GM19193 (cell line): ENCODE measurements around the gene ZNF524.

Source experiments
- POLR2A ChIP-seq: IDR thresholded peaks from 4 replicates; pipeline ENCODE4 v1.6.1; 2011; ENCODE audit not compliant: insufficient read depth, insufficient read length; ENCODE audit errors: extremely low read depth

ZNF524 gene

DNA sequence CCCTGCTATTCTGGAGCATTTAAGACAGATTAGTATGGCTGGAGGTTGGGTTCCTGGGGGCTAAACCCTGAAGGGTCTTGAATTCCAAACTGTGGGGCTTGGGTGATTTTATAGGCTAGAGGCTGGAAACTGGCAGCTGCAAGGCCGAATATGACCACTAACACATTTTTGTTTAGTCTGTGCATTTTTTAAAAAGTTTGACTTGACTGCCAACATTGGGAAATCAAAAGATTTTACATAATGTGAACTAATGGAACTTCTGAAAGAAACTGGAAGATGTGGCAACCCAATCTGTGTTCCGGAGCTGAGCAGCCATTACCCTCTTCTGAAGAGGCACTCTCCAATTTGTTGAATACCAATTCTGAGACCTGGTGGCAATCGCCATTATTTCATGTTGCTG is 19.2 kb downstream of the ZNF524 start:
- TF ChIP-seq POLR2A, result no peak

DNA sequence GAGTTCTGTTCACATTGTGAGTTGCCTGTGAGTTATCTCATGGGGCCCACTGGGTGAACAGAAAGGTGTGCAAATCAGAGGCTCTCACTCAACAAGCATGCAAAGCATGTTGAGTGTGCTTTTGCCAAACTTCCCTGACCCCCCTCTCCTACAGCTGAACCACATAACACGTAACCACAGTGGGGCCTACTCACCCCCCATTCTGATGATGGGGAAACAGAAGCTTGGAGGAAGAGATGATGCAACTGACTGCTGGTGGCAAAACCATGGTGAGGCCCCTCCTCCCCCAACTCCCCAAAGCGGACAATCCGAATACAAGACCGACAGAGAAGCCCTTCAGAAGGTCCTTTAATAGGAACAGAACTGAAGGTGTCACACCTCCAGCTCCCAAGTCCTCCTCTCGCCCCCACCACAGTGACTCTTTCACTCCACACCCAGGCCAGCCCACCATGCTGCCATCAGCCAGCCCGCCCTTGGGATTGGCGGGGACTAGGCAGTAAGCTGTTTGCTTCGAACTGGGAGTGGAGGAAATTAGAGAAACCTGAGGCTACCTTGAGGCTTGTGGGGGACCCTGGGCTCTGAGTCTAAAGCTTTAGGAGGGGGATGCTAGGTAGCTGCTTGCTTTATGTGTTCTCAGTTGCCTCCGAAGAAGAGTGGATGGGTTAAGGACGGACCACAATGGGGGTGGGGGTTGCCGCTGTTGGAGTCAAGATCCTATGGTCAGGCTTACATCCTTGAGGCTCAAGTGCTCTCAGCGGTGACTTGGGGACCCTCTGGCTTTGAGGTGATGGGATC is 20.5 kb downstream of the ZNF524 start:
- no peak for TF ChIP-seq POLR2A

DNA sequence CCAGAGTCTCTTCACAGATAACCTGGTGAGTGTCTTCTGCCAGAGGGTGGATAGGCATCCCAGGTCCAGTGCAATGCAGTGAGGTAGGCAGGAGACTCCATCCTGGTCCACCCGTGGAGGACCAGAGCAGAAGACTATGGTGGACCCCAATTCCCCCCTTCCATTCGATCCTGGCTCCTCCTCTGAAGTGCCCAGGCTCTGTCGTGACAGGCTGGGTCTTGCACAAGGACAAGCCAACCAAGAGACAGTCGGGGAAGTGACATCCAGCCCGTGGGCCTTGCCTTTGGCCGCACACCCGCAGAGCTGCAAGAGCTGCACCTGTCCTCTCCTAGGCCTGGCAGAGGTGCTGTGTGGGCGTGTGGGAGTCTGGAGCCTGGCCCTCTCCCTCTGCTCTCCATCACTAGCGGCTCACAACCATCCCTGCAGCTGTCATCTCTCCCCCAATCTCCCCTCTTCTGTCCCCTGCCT is 21.2 kb downstream of the ZNF524 start:
- no peak for TF ChIP-seq POLR2A

DNA sequence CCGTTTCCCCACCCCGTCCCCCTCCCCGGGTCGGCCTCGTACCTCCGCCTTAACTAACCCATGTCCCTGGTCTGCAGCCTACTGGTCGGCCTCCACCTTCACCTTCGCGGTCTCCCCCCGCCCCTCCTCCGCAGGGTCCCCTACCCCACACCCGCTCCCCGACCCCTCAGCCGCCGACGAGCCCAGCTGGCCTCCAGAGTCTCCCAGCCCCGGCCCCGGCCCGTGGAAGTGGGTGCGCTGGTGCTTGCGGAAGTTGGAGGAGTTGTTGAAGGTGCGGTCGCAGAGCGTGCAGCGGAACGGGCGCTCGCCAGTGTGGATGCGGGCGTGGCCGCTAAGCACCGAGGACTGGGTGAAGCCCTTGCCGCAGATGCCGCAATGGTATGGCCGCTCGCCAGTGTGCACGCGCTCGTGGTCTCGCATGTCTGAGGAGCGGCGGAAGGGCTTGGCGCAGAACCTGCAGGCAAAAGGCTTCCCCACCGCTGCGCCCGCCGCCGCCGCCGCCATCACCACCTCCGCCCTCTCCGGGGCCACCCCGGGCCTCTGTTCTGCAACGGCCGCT is 21.7 kb downstream of the ZNF524 start:
- peak; percentile 6 for TF ChIP-seq POLR2A

DNA sequence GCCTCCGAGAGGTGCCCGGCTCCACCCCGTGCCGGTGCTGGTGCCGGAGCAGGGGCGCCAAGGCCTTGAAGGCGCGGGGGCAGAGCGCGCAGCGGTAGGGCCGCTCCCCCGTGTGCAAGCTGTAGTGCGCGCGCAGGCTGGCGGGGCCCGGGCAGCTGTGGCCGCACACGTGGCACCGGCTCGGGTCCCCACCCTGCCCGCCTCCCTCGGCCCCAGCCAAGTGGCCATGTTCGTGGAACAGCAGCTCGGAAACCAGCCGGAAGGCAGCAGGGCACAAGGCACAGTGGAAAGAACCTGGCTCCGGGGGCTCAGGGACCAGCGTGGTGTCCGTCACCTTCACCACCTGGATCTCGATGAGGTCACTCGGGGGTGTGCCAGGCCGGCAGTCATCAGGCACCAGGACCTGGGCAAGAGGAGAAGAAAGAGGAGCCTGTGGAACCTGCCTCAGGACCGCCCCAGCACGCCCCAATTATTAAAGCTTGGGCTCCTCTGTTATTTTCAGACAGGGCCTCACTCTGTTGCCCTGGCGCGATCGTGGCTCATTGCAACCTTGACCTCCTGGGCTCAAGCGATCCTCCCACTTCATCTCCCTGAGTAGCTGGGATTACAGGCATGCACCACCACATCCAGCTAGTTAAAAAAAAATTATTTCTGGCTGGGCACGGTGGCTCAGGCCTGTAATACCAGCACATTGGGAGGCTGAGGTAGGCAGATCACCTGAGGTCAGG is 22.3 kb downstream of the ZNF524 start:
- no peak for TF ChIP-seq POLR2A

DNA sequence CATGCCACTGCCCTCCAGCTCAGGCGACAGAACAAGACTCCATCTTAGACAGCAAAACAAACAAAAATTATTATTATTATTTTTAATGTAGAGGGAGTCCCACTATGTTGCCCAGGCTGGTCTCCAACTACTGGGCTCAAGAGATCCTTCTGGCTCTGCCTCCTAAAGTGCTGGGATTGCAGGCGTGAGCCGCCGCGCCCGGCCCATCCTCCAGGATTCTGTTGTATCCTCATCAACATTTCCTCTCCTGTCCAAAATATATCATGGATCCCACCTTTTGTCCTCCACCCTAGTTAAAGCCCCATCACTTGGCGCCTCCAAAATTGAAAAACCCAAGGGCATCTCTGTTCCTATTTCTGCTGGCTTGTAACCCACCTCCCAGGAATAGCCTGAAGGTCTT is 23.0 kb downstream of the ZNF524 start:
- TF ChIP-seq POLR2A, result no peak

DNA sequence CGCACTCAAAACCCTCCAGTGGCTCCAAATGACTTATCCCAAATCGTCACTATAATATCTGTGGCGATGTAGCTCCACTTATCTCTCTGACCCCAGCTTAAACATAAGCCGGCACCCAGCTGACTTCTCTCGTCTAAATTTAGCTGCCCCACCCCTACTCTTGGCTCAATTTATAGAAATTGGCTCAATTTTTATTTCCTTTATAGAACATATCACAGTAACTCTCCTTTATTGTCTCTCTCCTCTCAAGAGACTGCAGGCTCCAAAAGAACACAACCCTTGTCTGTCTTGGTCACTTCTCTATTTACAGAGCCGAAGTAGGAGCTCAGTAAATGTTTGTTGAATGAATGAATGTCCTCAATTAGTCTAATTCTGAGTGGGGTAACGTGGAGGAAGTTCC is 23.5 kb downstream of the ZNF524 start:
- TF ChIP-seq POLR2A, result no peak

DNA sequence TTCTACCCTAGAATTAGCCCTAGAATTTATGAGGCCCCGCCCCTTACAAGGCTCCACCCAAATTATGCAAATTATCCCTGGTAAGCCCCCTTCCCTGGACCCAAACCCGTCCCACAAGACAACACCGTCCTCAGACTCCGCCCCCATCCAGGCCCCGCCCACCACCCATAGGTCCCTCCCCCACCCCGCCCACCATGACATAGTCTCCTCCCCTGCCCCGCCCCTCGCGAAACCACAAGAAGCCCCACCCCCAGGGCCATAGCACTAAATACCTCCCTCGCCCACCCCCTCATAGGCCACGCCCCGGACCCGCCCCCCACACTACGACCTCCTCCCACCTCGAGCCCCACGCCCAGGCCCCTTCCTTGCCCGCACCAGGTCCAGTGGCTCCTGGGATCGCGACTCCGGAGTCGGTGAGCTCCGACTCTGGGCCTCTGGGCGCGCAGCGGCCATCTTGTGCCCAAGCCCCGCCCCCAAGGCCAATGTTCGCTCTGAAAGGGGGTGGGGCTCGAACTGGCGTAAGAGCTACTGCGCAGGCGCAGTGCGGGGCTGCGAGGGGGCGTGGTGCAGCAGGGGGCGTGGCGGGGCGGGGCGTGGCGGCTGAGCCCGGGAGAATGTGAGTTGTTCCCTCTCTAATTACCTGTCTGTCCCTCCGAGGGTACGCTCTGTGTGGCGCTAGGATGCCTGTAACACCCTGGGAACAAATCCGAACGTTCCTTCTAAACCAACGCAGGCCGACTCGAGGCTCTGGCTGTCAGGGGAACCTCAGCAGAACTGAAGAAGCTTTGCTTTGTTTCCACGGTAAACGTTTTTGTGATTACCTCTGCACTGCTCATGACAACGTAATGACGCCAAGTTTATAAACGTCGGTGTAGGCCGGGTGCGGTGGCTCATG is 24.3 kb downstream of the ZNF524 start, which contains the start of gene ZNF784:
Gene ZNF784 (minus strand): TSS at position 458 of the 895 bp plus-strand sequence. CDS start 5 bp downstream, at position 453.
- peak; percentile 84 for TF ChIP-seq POLR2A

DNA sequence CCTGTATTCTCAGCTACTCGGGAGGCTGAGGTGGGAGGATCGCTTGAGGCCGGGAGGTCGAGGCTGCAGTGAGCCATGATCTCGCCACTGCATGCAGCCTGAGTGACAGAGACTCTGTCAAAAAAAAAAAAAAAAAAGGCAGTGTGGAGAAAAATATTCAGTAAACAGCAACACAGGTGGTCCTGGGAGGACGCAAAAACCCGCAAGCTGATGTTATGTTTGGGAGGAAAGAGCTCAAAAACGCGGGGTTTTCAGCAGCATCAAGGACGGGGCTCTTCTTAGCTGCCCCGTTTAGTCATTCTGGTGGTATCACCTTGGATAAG is 24.9 kb downstream of the ZNF524 start:
- TF ChIP-seq POLR2A, result no peak

DNA sequence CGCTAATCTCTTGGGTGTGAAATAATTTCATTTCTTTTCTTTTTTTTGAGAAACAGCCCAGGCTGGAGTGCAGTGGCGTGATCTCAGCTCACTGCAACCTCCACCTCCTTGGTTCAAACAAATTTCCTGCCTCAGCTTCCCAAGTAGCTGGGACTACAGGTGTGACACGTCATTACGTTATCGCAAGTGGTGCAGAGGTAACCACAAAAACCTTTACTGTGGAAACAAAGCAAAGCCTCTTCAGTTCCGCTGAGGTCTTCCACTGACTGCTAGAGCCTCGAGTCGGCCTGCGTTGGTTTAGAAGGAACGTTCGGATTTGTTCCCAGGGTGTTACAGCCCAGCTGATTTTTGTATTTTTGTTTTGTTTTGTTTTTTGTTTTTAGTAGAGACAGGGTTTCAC is 26.3 kb downstream of the ZNF524 start:
- TF ChIP-seq POLR2A, result no peak

DNA sequence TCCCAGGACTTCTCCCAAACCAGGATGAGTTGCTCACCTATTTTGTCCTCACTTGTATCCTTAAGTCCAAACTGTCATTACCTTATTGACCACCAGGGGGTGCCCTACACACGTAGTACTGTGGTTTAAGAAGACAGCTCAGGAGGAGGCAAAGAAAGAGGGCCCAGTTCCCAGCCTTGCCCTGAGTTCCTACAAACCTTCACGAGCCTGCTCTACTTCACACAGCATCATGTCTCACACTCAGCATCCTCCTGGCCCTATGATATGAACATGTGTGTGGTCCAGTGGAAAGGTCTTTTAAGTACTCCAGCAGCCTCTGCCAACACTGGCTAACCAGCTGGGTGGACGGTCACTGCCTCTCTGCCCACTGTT is 32.4 kb downstream of the ZNF524 start:
- no peak for TF ChIP-seq POLR2A

DNA sequence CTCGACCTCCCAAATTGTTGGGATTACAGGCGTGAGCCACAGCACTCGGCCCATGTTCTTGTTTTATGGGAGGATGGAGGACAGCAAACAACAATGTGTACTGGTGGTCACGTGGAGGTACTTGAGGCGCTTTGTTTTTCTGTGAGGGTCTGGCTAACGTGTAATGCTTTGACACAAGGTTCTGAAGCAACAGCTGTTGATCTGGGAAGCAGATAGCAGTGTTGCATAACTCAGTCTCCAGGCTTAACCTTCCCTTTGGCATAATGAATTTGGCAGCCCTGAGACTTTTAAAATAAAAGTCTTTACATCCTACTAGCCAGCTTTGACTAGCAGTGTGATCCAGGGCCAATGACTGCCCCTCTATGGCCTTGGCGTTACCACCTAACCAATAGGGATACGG is 33.8 kb downstream of the ZNF524 start:
- no peak for TF ChIP-seq POLR2A

DNA sequence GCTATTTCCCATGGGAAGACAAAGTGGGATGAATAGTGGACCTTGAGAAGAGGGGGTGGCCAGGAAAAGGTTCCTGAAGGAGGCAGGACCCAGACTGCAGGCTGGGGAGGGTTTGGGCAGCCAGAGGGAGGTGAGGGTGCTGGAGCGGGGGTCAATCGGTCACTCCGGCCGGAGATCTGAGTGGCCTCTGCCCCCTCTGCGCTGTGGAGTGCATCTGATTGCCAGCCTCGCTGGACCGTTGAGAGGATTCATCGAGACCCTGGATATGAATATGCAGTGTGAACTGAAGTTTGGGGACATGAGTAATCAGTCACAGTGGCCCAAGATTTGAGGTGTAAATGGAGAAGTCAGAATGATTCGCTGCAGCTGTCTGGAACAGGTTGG is 35.2 kb downstream of the ZNF524 start:
- no peak for TF ChIP-seq POLR2A

DNA sequence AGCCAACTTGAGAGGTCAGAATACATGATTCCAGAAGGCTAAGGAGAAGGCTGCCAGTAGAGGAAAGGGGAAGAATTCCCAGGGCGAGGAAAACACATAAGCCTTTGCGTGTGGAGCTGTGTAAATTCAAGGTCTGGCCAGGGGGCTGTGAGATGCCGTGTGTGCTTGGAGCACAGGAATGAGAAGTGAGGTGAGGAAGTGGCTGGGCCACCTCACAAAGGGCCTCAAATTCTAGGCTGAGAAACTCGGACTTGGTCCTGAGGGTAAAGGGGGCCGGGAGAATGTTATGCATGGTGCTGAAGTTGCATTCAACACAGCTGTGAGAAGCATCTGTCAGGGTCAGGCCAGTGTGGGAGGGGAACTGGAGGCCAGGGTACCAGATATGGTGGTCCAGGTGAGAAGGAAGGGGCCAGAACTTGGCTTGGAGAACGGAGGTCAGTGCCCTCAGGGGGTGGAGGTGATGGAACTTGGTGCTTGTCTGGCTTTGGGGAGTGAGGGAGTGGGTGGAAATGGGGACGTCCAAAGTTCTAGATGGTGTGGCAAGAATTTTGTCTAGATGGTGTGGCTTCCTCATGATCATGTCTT is 35.9 kb downstream of the ZNF524 start:
- no peak for TF ChIP-seq POLR2A
